Measurements from ENCODE around the gene CMC1. TPM values are rescaled to one million over a fixed set of nuclear protein-coding genes. Genes with fewer than 3 reads are reported as not detected.
A peak's percentile ranks its signal among the peaks of the same experiment; 100 is the strongest.

Gene CMC1
- total RNA-seq, 1 donor from 2014 or later = 17.0 TPM

GRCh38 chr3:28345690-28346089, 104.3 kb downstream of the CMC1 start:
- intact Hi-C loops (cut with DNase I) = no loop called here
- DNase-seq (ENCODE audit: low spot score) = no peak

GRCh38 chr3:28347374-28348264, 106.2 kb downstream of the CMC1 start:
- ATAC-seq = peak; percentile 46
- intact Hi-C loops (cut with DNase I) = no loop called here
- no peak for DNase-seq (ENCODE audit: low spot score)

More at GRCh38 chr3:28345690-28346089, 104.3 kb downstream of the CMC1 start:
- no peak for ATAC-seq

DNA sequence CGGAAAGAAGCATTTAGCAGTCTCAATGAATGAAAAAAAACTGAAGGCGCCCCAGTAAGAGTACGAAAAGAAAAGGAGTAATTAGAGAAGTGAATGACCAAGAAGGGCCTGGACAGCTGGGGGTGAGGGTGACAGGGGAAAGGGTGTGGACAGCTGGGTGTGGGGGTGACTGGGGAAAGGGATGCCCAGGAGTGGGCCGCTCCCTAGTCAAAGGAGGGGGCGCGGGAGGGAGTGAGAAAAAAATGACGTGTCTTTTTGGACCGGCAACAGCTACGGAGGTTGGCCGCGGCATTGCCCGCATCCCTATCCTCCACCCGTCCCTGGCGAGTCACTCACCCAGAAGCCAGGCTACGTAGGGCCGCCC, 106.8 kb downstream of the CMC1 start:
- DNase-seq (ENCODE audit: low spot score) (no peak), ATAC-seq (peak; percentile 89)
- intact Hi-C loops (cut with DNase I) = no loop called here

DNA sequence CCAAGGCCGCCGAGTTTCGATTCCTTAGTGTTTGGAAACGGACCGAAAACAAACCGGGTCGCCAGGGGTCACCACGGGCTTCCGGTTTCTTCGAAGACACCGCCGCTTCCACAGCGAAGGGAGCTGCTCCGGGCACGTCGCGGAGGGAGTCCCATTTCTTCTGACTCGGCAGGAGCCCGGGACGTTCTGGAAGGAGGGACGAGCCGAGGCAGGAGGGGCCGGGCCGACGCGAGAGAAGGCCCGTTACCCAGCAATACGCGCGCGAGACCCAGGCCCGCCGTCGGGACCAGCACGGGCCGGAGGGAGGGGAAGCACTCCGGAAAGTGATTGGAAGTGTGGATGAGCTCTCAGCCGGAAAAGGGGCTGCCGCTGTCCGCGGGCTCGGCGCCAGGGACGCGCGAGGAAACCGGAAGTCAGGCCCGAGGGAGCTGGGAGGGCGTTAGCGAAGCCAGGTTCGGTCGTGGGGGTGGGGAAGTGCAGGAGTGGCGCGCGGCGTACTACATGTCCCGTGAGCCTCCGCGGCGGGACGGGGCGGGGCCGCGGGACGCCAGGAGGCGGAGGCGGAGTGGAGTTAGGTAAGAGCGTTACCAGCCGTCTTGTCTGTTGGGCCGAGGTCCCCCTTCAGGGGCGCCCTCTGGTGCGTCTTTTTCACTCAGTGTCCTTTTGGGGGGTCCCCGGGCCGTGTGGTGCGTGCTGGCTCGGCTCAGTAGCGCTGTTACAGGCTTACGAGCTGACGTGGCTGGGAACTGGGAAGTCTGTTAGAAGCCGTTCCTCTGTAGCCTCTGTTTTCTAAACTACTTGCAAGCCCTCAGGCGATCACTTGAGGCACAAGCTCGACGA, 107.4 kb downstream of the CMC1 start, which contains the start of the genes AZI2 and ZCWPW2:
Gene AZI2 (minus strand): TSS at position 196 of the 840 bp plus-strand sequence. CDS start 8,207 bp downstream, outside the sequence.
Gene ZCWPW2 (plus strand): TSS at position 93 of the 840 bp plus-strand sequence. CDS start 64,348 bp downstream, outside the sequence.
- intact Hi-C loops (cut with DNase I) = no loop called here
- ATAC-seq (peak; percentile 98), DNase-seq (ENCODE audit: low spot score) (peak; percentile 98)

GRCh38 chr3:28349469-28350000, 108.1 kb downstream of the CMC1 start:
- intact Hi-C loops (cut with DNase I) = no loop called here
- DNase-seq (ENCODE audit: low spot score) (no peak), ATAC-seq (peak; percentile 3)

Other genes starting within 250 kb of the CMC1 start
- gene ZCWPW2, start 107.1 kb downstream of the CMC1 start, total RNA-seq = 3.3 TPM
- gene AZI2, start 107.2 kb downstream of the CMC1 start, total RNA-seq = 80.7 TPM

Data from sciatic nerve (tissue), 2 donors.